Lower lobe of right lung (tissue), 2 donors: ENCODE data around the gene GHRL. TPM values are rescaled to one million over a fixed set of nuclear protein-coding genes. Genes with fewer than 3 reads are reported as not detected.

ENCODE experiments used
- ATAC-seq, 2 donors: fragments of 200-7000 bp; cut with Tn5 transposase; one replicate each; pipeline ENCODE4 v1.9.1; 2020 to 2022; ENCODE audit warnings: mild to moderate bottlenecking in 2 of 2, moderate library complexity in 2 of 2
- DNase-seq: peaks from one replicate; pipeline ENCODE4 v3.0.0-alpha.2; 2020
- H3K27ac ChIP-seq: fragments of 200-600 bp; one replicate; pipeline ENCODE4 v1.8.0; 2022
- H3K27me3 ChIP-seq: fragments of 200-600 bp; one replicate; pipeline ENCODE4 v1.8.0; 2022; ENCODE audit warnings: low read depth
- H3K36me3 ChIP-seq: fragments of 200-600 bp; one replicate; pipeline ENCODE4 v1.8.0; 2022; ENCODE audit warnings: mild to moderate bottlenecking
- H3K4me1 ChIP-seq: fragments of 200-600 bp; one replicate; pipeline ENCODE4 v1.8.0; 2022
- H3K4me3 ChIP-seq: fragments of 200-600 bp; one replicate; pipeline ENCODE4 v1.8.0; 2022; ENCODE audit warnings: mild to moderate bottlenecking
- H3K9me3 ChIP-seq: fragments of 200-600 bp; one replicate; pipeline ENCODE4 v1.8.0; 2022
- intact Hi-C: fragments of 100-400 bp; cut with DNase I; formaldehyde crosslinking; loops from one replicate; pipeline ENCODE4 v1.11.0; 2022
- total RNA-seq: library from RNA; stranded (reverse); fragmentation: NEBNext Ultra II Directional; extraction: Animal tissue kit (Norgen Biotek cat#: 25700); gene quantifications from one replicate; pipeline ENCODE4 v1.2.1, GENCODE V29; 2021
- TF ChIP-seq, protein P1 (sequence below): fragments of 200-600 bp; IDR thresholded peaks from one replicate; pipeline ENCODE4 v1.8.0; 2022; ENCODE audit warnings: antibody characterized with exemption, mild to moderate bottlenecking
- donor health status: DM: no; HTN: yes; CAD: no; lungs with severe emphysema.

Gene GHRL
- total RNA-seq, 1 donor from 2014 or later = 2.5 TPM

DNA sequence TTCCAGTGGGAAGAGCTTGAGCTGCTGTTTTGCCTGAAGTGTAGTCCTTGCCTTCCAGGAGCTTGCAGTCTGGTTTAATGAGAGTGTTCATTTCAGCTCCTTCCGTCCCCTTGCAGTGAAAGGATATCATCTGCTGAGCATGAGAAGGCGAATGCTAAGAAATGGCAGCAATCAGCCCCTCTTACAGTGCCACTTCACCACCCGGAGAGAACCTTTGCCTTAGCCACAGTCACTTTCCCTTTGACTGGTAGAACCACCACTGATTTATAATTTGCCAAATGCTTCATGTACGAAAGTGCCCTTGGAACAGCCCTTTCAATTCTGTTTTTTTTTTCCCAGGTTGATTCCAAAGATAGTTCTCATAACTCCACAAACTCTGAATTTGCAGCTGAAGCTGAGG, 32.9 kb downstream of the GHRL start:
- H3K4me1 ChIP-seq = peaks cover 7% of the 10 kb centered on the region
- no peak for ATAC-seq
- no peaks in the 10 kb centered on the region for H3K9me3 ChIP-seq
- H3K4me3 ChIP-seq = no peak overlapping the region
- no peaks in the 10 kb centered on the region for H3K27me3 ChIP-seq
- no peak overlapping the region for H3K27ac ChIP-seq
- TF ChIP-seq, protein P1, sequence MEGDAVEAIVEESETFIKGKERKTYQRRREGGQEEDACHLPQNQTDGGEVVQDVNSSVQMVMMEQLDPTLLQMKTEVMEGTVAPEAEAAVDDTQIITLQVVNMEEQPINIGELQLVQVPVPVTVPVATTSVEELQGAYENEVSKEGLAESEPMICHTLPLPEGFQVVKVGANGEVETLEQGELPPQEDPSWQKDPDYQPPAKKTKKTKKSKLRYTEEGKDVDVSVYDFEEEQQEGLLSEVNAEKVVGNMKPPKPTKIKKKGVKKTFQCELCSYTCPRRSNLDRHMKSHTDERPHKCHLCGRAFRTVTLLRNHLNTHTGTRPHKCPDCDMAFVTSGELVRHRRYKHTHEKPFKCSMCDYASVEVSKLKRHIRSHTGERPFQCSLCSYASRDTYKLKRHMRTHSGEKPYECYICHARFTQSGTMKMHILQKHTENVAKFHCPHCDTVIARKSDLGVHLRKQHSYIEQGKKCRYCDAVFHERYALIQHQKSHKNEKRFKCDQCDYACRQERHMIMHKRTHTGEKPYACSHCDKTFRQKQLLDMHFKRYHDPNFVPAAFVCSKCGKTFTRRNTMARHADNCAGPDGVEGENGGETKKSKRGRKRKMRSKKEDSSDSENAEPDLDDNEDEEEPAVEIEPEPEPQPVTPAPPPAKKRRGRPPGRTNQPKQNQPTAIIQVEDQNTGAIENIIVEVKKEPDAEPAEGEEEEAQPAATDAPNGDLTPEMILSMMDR = no peak
- intact Hi-C loops = no loop called here
- H3K36me3 ChIP-seq = peaks cover 59% of the 10 kb centered on the region
- no peak for DNase-seq

DNA sequence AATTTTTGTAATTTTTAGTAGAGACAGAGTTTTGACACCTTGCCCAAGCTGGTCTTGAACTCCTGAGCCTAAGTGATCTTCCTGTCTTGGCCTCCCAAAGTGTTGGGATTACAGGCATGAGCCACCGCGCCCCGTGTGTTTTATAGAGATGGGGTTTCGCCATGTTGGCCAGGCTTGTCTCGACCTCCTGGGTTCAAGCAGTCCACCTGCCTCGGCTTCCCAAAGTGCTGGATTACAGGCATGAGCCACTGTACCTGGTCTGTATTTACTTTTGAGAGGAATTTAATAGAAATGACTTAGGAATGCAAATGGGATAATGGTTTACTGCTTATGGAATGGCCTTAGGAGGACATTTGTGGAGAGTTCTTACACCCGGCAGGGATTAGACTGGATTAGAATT, 33.7 kb downstream of the GHRL start:
- Histone ChIP-seq H3K27ac (no peak overlapping the region), H3K27me3 (no peaks in the 10 kb centered on the region), H3K36me3 (peaks cover 66% of the 10 kb centered on the region), H3K9me3 (no peaks in the 10 kb centered on the region), H3K4me3 (no peak overlapping the region), H3K4me1 (peaks cover 4% of the 10 kb centered on the region)
- ATAC-seq (no peak), DNase-seq (no peak)
- intact Hi-C loops = no loop called here
- TF ChIP-seq, protein P1 = no peak

DNA sequence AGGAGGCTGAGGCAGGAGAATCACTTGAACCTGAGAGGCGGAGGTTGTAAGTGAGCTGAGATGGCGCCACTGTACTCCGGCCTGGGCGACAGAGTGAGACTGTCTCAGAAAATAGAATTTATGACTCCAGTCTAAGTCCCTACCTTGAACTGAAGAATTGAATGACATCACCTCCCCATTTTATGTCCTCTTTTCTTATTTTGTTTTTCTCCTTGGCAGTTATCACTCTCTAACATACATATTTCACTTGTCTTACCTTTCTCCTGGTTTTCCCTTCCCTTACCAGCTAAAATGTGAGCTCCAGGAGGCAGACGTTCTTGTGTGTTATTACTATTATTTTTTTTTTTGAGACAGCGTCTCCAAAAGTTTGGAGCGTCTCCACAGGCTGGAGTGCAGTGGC, 36.9 kb downstream of the GHRL start:
- intact Hi-C loops = no loop called here
- H3K4me1 ChIP-seq = peaks cover 5% of the 10 kb centered on the region

DNA sequence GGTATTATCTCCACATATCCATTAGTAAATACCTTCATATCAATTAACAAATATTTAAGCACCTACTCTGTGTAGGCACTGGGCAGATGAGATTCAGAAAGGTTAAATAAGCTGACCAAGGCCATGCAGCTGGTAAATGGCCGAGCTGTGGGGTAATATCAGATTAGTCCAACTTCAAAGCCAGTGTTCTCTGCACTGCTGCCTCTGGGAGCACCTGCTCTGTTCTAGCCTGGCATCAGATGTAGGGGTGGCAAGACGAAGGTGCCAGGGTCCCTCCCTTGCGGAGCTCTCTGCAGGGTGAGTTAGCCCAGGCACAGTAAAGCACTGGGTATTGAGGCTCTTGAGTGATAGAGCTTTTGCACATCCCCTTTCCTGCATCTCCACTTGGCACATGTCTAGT, 39.0 kb downstream of the GHRL start:
- Histone ChIP-seq H3K9me3 (no peaks in the 10 kb centered on the region), H3K27ac (no peak overlapping the region), H3K36me3 (peaks cover 37% of the 10 kb centered on the region), H3K4me3 (no peak overlapping the region), H3K4me1 (peaks cover 22% of the 10 kb centered on the region), H3K27me3 (no peaks in the 10 kb centered on the region)
- intact Hi-C loops = no loop called here
- DNase-seq = no peak
- TF ChIP-seq, protein P1 = no peak
- no peak for ATAC-seq

More for the DNA sequence above, 36.9 kb downstream of the GHRL start:
- peaks cover 55% of the 10 kb centered on the region for H3K36me3 ChIP-seq
- H3K27ac ChIP-seq = no peak overlapping the region
- DNase-seq (no peak), ATAC-seq (no peak)
- no peaks in the 10 kb centered on the region for H3K9me3 ChIP-seq
- H3K27me3 ChIP-seq = no peaks in the 10 kb centered on the region
- no peak overlapping the region for H3K4me3 ChIP-seq
- TF ChIP-seq, protein P1 = no peak

DNA sequence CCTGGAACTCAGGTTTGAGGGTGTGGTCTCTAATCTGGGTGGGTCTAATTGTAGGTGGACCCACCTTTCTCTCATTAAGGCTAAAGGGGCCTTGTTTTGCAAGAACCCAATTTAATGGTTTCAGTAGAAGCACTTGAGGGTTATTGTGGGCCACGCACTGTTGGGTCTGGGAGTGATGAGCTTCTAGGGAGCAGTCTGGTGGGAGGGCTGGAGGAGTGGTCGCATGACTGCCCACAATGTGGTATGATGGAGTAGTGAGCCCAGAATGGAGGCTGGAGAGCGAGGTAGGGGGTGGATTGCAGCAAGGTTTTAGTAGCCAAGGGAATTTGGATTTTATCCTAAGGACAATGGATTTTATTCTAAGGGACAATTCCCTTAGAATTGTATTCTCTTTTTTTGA, 41.7 kb downstream of the GHRL start:
- Histone ChIP-seq H3K4me3 (no peak overlapping the region), H3K27ac (no peak overlapping the region), H3K9me3 (no peaks in the 10 kb centered on the region), H3K4me1 (peaks cover 29% of the 10 kb centered on the region), H3K36me3 (peaks cover 27% of the 10 kb centered on the region), H3K27me3 (no peaks in the 10 kb centered on the region)
- TF ChIP-seq, protein P1 = no peak
- DNase-seq (no peak), ATAC-seq (no peak)
- intact Hi-C loops = no loop called here

DNA sequence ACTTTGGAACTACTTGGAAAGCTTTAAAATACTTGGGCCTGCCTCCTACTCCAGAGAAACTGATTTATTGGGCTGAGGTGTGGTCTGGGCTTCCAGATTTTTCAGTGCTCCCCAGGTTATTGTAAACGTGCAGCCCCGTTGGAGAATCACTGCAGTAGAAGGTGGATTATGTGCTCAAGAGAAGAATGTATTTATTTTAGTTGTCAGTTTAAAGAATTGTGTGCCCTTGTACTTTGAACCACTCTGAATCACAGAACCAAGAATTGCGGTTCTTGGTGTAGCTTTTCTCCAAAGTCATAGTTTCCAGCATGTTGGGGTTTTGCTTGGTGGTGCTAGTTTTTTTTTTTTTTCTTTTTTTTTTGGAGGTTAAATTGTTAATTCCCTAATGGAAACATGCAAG, 42.9 kb downstream of the GHRL start:
- intact Hi-C loops = no loop called here
- Histone ChIP-seq H3K4me3 (peak overlapping the region; percentile 82), H3K4me1 (peaks cover 29% of the 10 kb centered on the region), H3K36me3 (peaks cover 20% of the 10 kb centered on the region), H3K27me3 (no peaks in the 10 kb centered on the region), H3K27ac (peak overlapping the region; percentile 92), H3K9me3 (peaks cover 11% of the 10 kb centered on the region)
- ATAC-seq = no peak
- TF ChIP-seq, protein P1 = no peak
- no peak for DNase-seq
